ENCODE results near the gene FUT3.

The FUT3 gene

GRCh38 chr19:5882421-5882968 is 31.2 kb upstream of the FUT3 start:
- no peak for TF ChIP-seq CTCF (IDR thresholded peaks at IDR 0.05; ENCODE audit: insufficient read depth, low read length, poor library complexity, severe bottlenecking)
- TF ChIP-seq EZH2phosphoT487 (conservative IDR thresholded peaks at IDR 0.05; ENCODE audit: low read length) = no peak
- Histone ChIP-seq H3K9ac (ENCODE audit: low read length) (no peak overlapping the region), H3K9me3 (ENCODE audit: insufficient read depth, low read length) (no peaks in the 10 kb centered on the region), H3K9me2 (replicated peaks; ENCODE audit: insufficient read depth, low read length) (no peaks in the 10 kb centered on the region), H2AFZ (ENCODE audit: low read depth, low read length, severe bottlenecking) (no peak overlapping the region), H3K27me3 (ENCODE audit: low read length) (no peaks in the 10 kb centered on the region), H3K79me2 (ENCODE audit: insufficient read depth, low read length) (no peaks in the 10 kb centered on the region), H4K20me1 (ENCODE audit: low read depth, low read length) (no peaks in the 10 kb centered on the region), H3K4me2 (ENCODE audit: low read depth, low read length, poor library complexity, severe bottlenecking) (no peak overlapping the region), H3K27ac (ENCODE audit: low read depth, low read length) (no peak overlapping the region), H3F3A (ENCODE audit: insufficient read depth) (no peaks in the 10 kb centered on the region), H3K4me3 (ENCODE audit: insufficient read depth, low read length, poor library complexity, severe bottlenecking) (no peak overlapping the region), H3K36me3 (ENCODE audit: low read length) (no peaks in the 10 kb centered on the region)

DNA sequence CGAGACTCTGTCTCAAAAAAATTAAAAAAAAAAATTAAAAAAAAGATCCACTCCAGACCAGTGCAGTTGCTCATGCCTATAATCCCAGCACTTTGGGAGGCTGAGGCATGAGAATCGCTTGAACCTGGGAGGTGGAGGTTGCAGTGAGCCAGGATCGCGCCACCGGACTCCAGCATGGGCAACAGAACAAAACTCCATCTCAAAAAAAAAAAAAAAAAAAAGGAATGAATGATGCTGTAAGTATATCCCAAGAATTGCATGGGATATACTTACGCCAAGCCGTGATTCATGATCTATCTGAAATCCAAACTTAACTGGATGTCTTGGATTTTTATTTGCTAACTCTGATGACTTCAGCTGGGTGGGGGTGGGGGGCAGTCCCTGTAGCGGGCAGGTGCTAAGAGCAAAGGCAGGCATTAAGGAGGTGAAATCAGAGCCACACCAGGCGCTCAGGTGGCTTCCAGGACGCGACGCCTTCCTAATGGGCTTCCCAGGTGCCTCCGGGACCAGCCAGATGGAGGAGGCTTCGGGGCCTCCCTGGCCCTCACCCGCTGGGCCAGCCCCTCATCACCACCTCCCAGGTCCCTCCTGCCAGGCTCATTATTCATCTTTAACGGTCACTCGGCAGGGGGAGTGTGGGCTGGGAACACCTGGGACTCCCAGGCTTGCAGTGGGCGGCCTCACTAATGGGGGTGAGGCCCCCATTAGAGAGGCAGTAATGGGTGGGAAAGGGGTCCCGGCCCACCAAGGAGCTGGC is 30.5 kb upstream of the FUT3 start:
- Histone ChIP-seq H3K4me2 (ENCODE audit: low read depth, low read length, poor library complexity, severe bottlenecking) (no peak overlapping the region), H4K20me1 (ENCODE audit: low read depth, low read length) (no peaks in the 10 kb centered on the region), H3K9ac (ENCODE audit: low read length) (no peak overlapping the region), H3K9me2 (replicated peaks; ENCODE audit: insufficient read depth, low read length) (no peaks in the 10 kb centered on the region), H3K36me3 (ENCODE audit: low read length) (no peaks in the 10 kb centered on the region), H3K27me3 (ENCODE audit: low read length) (no peaks in the 10 kb centered on the region), H2AFZ (ENCODE audit: low read depth, low read length, severe bottlenecking) (no peak overlapping the region), H3K9me3 (ENCODE audit: insufficient read depth, low read length) (no peaks in the 10 kb centered on the region), H3K27ac (ENCODE audit: low read depth, low read length) (no peak overlapping the region), H3F3A (ENCODE audit: insufficient read depth) (no peaks in the 10 kb centered on the region), H3K4me3 (ENCODE audit: insufficient read depth, low read length, poor library complexity, severe bottlenecking) (no peak overlapping the region), H3K79me2 (ENCODE audit: insufficient read depth, low read length) (no peaks in the 10 kb centered on the region)
- TF ChIP-seq CTCF (IDR thresholded peaks at IDR 0.05; ENCODE audit: insufficient read depth, low read length, poor library complexity, severe bottlenecking) (no peak), EZH2phosphoT487 (conservative IDR thresholded peaks at IDR 0.05; ENCODE audit: low read length) (no peak)

DNA sequence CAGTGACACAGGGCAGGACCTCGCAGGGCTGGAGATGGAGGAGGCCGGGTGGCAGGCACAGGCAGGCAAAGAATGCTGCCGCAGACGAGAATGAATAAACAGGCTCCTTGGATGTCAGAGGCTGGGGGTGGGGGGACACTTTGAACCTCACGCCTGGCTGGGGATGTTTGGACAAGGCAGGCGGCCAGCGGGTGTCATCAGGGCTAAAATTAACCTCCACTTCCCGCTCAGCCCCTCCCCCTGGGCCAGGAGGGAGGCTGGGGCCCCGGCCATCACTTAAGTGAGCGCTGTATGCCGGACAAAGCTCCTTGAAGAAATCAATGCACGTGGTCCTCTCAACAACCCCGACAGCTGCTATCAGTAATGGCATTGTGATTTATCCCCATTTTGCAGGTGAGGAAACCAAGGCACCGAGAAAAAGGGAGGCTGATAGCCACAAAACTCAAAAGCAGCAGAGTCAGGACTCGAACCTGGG is 29.4 kb upstream of the FUT3 start:
- H2AFZ ChIP-seq (ENCODE audit: low read depth, low read length, severe bottlenecking) = no peak overlapping the region
- no peaks in the 10 kb centered on the region for H4K20me1 ChIP-seq (ENCODE audit: low read depth, low read length)
- H3K27ac ChIP-seq (ENCODE audit: low read depth, low read length) = no peak overlapping the region
- H3K79me2 ChIP-seq (ENCODE audit: insufficient read depth, low read length) = no peaks in the 10 kb centered on the region
- no peaks in the 10 kb centered on the region for H3K27me3 ChIP-seq (ENCODE audit: low read length)
- TF ChIP-seq CTCF (IDR thresholded peaks at IDR 0.05; ENCODE audit: insufficient read depth, low read length, poor library complexity, severe bottlenecking) (no peak), EZH2phosphoT487 (conservative IDR thresholded peaks at IDR 0.05; ENCODE audit: low read length) (no peak)
- H3K4me2 ChIP-seq (ENCODE audit: low read depth, low read length, poor library complexity, severe bottlenecking) = no peak overlapping the region
- H3K9me2 ChIP-seq (replicated peaks; ENCODE audit: insufficient read depth, low read length) = no peaks in the 10 kb centered on the region
- H3F3A ChIP-seq (ENCODE audit: insufficient read depth) = no peaks in the 10 kb centered on the region
- H3K9ac ChIP-seq (ENCODE audit: low read length) = no peak overlapping the region
- no peaks in the 10 kb centered on the region for H3K36me3 ChIP-seq (ENCODE audit: low read length)
- H3K4me3 ChIP-seq (ENCODE audit: insufficient read depth, low read length, poor library complexity, severe bottlenecking) = no peak overlapping the region
- H3K9me3 ChIP-seq (ENCODE audit: insufficient read depth, low read length) = no peaks in the 10 kb centered on the region

Measured in SU-DHL-6 (cell line).